GM19351 (cell line): ENCODE results near the gene TLNRD1.

ENCODE experiments used
- ATAC-seq: cut with Tn5 transposase; IDR thresholded peaks from one replicate; pipeline ENCODE4 v1.9.1; 2021; ENCODE audit warnings: mild to moderate bottlenecking, moderate library complexity; ENCODE audit not compliant: unreplicated experiment

The TLNRD1 gene

GRCh38 chr15:81001152-81002008 is 657 bp downstream of the TLNRD1 start:
- ATAC-seq = peak; percentile 30

GRCh38 chr15:81002009-81002330 is 1.2 kb downstream of the TLNRD1 start:
- no peak for ATAC-seq

DNA sequence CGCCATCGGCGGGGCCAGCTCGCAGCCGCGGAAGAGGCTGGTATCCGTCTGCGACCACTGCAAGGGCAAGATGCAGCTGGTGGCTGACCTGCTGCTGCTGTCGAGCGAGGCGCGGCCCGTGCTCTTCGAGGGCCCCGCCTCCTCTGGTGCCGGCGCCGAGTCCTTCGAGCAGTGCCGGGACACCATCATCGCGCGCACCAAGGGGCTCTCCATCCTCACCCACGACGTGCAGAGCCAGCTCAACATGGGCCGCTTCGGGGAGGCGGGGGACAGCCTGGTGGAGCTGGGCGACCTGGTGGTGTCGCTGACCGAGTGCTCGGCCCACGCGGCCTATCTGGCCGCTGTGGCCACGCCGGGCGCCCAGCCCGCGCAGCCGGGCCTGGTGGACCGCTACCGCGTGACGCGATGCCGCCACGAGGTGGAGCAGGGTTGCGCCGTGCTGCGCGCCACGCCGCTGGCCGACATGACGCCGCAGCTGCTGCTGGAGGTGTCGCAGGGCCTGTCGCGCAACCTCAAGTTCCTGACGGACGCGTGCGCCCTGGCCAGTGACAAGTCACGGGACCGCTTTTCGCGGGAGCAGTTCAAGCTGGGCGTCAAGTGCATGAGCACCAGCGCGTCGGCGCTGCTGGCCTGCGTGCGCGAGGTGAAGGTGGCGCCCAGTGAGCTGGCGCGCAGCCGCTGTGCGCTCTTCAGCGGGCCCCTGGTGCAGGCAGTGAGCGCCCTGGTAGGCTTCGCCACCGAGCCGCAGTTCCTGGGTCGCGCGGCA is 1.8 kb downstream of the TLNRD1 start:
- ATAC-seq = no peak

GRCh38 chr15:81003097-81003350 is 2.3 kb downstream of the TLNRD1 start:
- ATAC-seq = no peak

DNA sequence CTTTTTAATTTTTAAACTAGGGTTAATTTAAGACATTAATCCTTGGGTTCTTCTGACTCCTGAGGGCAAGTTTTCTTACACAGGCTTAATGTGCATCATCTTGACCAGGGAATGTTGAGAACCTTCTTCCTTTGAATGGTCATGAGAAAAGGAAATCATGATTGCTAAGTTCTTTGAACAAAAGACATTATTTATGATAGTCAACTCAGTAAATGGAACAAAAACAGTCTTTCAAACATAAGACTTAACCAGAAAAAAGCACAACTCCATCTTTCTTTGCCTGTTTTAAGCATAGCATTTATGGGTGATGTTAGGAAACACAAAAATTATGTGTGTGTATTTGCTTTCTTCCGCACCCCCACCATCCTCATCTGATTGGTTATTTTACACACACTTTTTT is 5.4 kb downstream of the TLNRD1 start:
- ATAC-seq = no peak

GRCh38 chr15:81007428-81008064 is 6.8 kb downstream of the TLNRD1 start:
- ATAC-seq = no peak

- ATAC-seq = no peak
These were observed 7.6 kb downstream of the TLNRD1 start for GRCh38 chr15:81008312-81008711.

- ATAC-seq = no peak
These were observed 9.4 kb downstream of the TLNRD1 start for GRCh38 chr15:81010086-81010485.

- ATAC-seq = no peak
These were observed 10.9 kb downstream of the TLNRD1 start for GRCh38 chr15:81011593-81011992.

DNA sequence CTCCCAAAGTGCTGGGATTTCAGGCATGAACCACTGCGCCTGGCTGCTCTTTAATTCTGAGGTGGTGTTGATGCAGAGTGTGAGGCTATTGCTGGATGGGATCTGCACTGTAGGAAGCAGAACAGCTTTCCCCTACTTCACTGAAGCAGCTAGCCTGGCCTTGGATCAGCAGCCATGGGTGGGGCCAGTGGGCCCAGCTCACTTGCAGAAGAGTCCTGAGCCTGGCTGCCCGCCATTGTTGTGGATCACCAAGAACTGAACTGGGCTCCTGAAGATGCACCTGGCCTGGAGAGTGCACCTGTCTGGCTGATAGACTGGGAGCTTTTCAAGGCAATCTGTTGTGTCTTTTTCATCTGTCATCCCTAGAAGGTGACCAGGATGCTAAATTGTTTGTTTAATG is 11.9 kb downstream of the TLNRD1 start:
- no peak for ATAC-seq

- no peak for ATAC-seq
These were observed 12.7 kb downstream of the TLNRD1 start for GRCh38 chr15:81013396-81013929.

GRCh38 chr15:81014446-81015093 is 13.8 kb downstream of the TLNRD1 start:
- ATAC-seq = no peak

DNA sequence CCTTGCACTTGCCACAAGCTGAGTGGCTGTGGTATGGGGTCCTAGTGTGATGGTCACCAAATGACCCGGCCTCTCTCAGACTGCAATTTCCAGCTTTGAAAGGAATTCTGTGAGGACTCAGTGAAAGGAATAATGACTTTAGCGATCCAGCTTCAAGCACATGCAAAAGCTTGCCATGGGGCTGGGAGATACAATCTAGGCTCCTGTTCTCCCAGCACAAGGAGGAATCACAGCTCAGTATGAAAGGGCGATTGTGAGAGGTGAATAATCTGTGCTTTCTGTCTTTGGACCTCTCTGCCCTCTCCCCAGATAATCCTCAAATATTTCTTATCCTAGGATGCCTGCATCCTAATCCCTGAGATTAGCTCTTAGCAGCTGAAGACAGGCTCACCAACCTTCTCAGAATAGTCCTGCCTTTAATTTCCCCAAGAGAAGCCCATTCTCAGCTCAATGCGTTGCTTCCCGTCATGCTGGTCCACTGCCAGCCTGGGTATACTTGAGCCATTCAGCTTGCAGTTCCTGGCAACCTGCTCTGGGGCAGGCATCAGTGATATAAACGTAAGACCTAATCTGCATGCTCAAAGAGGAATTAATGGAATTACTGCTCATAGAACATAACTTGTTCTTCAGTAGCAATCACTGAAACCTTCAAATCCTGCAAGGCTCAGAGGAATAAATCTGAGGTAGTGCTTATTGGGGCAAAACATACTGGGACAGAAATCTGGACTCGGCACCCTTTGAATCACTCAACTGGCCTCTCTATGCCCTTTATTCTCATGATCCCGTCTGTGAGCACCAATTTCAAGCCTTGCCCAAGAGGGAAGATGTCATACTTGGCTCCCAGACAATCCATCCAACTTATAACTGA is 15.1 kb downstream of the TLNRD1 start:
- ATAC-seq = no peak

DNA sequence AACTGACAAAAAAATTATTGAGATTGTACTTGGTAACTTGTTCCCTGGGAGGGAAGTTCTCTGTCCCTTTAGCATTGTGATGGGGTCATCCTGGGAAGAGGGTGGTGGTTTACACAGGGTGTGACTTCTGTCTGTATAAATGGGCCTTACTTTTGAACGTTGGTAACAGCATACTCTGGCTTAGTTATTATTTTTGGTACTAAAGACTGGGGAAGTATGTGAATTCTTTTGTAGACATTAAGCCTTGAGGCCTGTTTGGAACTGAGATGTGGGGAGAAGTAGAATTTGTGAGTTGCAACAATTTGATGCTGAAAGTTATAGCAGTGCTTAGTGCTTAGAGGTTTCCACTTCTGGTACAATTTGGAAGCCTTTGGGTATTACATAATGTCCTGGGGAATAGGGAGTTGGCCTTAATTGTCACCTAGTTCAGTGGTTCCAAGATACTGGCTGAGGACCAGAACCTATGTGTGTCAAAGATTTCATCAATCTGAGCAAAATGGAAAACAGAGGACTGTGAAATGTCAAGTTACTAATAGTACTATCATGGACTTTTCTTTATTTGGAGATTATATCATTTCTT is 15.9 kb downstream of the TLNRD1 start:
- no peak for ATAC-seq

- ATAC-seq = no peak
These were observed 17.5 kb downstream of the TLNRD1 start for GRCh38 chr15:81018197-81018596.

GRCh38 chr15:81021321-81021720 is 20.6 kb downstream of the TLNRD1 start:
- ATAC-seq = no peak

DNA sequence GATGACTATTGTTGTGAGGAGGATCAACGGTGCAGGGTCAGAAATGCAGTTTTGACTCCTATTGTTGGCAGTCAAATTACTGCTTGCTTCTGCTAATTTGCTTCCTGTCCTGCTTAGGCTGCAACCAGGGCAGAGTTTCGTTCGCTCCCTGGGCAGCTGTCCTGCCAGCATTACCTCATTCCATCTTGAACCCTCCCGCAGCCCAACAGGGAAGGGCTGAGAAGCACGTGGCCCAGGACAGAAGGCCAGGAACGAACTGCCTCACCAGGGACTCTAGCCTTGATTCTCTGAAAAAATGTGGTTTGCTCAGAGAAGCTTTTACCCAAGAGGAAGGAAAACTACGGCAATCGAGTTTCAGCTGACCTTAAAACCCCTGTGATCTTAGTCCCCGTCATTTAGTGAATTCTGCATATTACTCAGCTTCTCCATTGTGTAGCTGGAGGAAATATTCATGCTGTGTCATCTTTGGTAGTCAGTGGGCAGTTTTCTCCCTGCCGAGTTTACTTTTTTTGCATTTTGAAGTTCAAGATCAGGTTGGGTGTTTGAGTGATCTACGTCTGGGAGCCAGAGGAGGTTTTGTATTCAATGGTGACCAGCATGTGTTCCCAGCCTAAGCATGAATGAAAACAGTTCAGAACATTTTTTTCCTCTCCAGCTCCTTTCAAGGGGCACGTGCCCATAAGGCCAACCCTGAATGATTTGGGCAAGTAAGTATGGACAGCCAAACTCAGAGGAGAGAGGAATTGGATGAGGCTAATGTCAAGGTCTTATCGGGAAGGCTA is 23.0 kb downstream of the TLNRD1 start:
- ATAC-seq = peak; percentile 91

- ATAC-seq = no peak
These were observed 23.6 kb downstream of the TLNRD1 start for GRCh38 chr15:81024265-81024872.

DNA sequence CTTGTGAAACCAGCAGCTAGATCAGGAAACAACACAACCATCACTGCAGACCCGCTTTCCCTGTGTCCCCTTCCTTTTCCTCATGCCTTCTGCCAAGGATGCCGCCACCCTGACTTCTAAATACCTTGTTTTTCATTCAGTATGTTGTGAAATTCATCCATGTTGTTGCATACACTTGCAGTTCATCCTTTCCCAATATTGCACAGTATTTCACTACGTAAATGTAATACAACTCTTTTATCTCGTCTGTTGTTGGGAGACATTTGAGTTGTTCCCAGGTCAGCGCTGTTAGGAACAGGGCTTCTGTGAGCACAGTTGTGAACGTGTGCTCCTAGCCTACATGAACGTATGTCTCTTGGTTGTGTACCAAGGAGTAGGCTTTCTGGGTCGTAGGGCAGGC is 24.2 kb downstream of the TLNRD1 start:
- no peak for ATAC-seq
